ENCODE measurements around the gene ZCCHC12.

The ZCCHC12 gene

GRCh38 chrX:118872102-118872566 lies 48.5 kb downstream of the ZCCHC12 start:
- DNase-seq, result no peak
